ENCODE results near the gene ARID1A. TPM values are rescaled to one million over a fixed set of nuclear protein-coding genes. Genes with fewer than 3 reads are reported as not detected.

ARID1A gene
- total RNA-seq, 1 donor from 2014 or later = 117 TPM

DNA sequence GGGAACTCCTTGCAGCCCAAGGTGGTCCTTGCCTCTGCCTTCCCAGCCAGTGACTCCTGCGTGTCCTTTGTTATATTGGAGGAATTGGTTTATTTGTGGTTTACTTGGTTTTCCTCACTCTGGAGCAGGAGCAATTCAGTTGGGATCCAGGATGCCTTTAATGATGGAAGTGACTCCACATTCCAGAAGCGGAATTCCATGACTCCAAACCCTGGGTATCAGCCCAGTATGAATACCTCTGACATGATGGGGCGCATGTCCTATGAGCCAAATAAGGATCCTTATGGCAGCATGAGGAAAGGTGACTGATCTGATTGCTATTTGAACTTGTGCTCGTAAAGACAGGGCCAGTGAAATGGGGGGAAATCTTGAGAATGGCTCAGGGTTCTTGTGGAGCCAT lies 76.9 kb downstream of the ARID1A start:
- peaks cover 21% of the 10 kb centered on the region for H3K4me1 Mint-ChIP-seq
- peaks cover 84% of the 10 kb centered on the region for H3K36me3 Mint-ChIP-seq (ENCODE audit: low read depth)
- intact Hi-C loops (cut with micrococcal nuclease) = loop anchor here (2.0 kb wide), 1 partner anchor 14 kb away; the partner anchor contains the start of gene PIGV
- no peak overlapping the region for H3K4me3 Mint-ChIP-seq
- H3K27me3 Mint-ChIP-seq = no peaks in the 10 kb centered on the region
- H3K27ac Mint-ChIP-seq = no peak overlapping the region
- no peak for DNase-seq
- no peaks in the 10 kb centered on the region for H3K9me3 Mint-ChIP-seq

- H3K4me3 Mint-ChIP-seq = no peak overlapping the region
Measured at GRCh38 chr1:26774462-26774861, 78.6 kb downstream of the ARID1A start.

DNA sequence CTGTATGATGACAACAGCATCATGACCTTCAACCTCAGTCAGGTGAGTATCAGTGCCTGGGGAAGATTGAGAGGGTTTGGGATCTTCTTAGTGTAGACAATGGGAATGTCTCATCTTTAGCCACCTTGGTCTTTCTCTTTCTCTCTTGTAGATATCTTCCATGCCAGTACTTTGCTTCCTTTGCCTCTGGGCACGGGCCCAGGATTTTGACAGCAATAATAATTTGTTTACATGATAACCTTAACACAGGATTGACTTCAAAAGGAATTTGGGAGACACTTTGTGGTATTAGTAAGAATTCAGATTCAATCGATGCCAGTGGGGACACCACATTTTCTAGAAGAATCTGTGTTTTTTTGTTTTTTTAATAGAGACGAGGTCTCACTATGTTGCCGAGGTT lies 79.9 kb downstream of the ARID1A start:
- Mint-ChIP-seq H3K27ac (peak overlapping the region; percentile 20), H3K36me3 (ENCODE audit: low read depth) (peaks cover 80% of the 10 kb centered on the region), H3K4me3 (no peak overlapping the region), H3K4me1 (peaks cover 18% of the 10 kb centered on the region), H3K27me3 (no peaks in the 10 kb centered on the region), H3K9me3 (no peaks in the 10 kb centered on the region)
- intact Hi-C loops (cut with micrococcal nuclease) = no loop called here
- DNase-seq = no peak

More at GRCh38 chr1:26774462-26774861, 78.6 kb downstream of the ARID1A start:
- no peak overlapping the region for H3K27ac Mint-ChIP-seq
- no peaks in the 10 kb centered on the region for H3K27me3 Mint-ChIP-seq
- no peaks in the 10 kb centered on the region for H3K9me3 Mint-ChIP-seq
- intact Hi-C loops (cut with micrococcal nuclease) = no loop called here
- DNase-seq = no peak
- H3K36me3 Mint-ChIP-seq (ENCODE audit: low read depth) = peaks cover 82% of the 10 kb centered on the region
- H3K4me1 Mint-ChIP-seq = peaks cover 20% of the 10 kb centered on the region

- H3K4me3 Mint-ChIP-seq = no peak overlapping the region
- peak overlapping the region; percentile 56 for H3K27ac Mint-ChIP-seq
- intact Hi-C loops (cut with micrococcal nuclease) = no loop called here
- no peaks in the 10 kb centered on the region for H3K27me3 Mint-ChIP-seq
- no peaks in the 10 kb centered on the region for H3K9me3 Mint-ChIP-seq
- peaks cover 19% of the 10 kb centered on the region for H3K4me1 Mint-ChIP-seq
- peaks cover 77% of the 10 kb centered on the region for H3K36me3 Mint-ChIP-seq (ENCODE audit: low read depth)
- no peak for DNase-seq
Measured at GRCh38 chr1:26779098-26779668, 83.4 kb downstream of the ARID1A start.

GRCh38 chr1:26780344-26780957 lies 84.6 kb downstream of the ARID1A start:
- Mint-ChIP-seq H3K9me3 (no peaks in the 10 kb centered on the region), H3K4me3 (no peak overlapping the region), H3K36me3 (ENCODE audit: low read depth) (peaks cover 65% of the 10 kb centered on the region), H3K4me1 (peaks cover 27% of the 10 kb centered on the region), H3K27me3 (no peaks in the 10 kb centered on the region), H3K27ac (no peak overlapping the region)
- intact Hi-C loops (cut with micrococcal nuclease) = no loop called here
- no peak for DNase-seq

DNA sequence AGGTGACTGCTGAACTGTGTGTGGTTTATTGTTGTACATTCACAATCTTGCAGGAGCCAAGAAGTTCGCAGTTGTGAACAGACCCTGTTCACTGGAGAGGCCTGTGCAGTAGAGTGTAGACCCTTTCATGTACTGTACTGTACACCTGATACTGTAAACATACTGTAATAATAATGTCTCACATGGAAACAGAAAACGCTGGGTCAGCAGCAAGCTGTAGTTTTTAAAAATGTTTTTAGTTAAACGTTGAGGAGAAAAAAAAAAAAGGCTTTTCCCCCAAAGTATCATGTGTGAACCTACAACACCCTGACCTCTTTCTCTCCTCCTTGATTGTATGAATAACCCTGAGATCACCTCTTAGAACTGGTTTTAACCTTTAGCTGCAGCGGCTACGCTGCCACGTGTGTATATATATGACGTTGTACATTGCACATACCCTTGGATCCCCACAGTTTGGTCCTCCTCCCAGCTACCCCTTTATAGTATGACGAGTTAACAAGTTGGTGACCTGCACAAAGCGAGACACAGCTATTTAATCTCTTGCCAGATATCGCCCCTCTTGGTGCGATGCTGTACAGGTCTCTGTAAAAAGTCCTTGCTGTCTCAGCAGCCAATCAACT lies 85.5 kb downstream of the ARID1A start:
- Mint-ChIP-seq H3K36me3 (ENCODE audit: low read depth) (peaks cover 60% of the 10 kb centered on the region), H3K4me3 (no peak overlapping the region), H3K9me3 (no peaks in the 10 kb centered on the region), H3K27ac (no peak overlapping the region), H3K4me1 (peaks cover 35% of the 10 kb centered on the region), H3K27me3 (no peaks in the 10 kb centered on the region)
- no peak for DNase-seq
- intact Hi-C loops (cut with micrococcal nuclease) = no loop called here

GRCh38 chr1:26782521-26783212 lies 86.9 kb downstream of the ARID1A start:
- Mint-ChIP-seq H3K9me3 (no peaks in the 10 kb centered on the region), H3K27ac (no peak overlapping the region), H3K4me3 (no peak overlapping the region), H3K27me3 (no peaks in the 10 kb centered on the region), H3K36me3 (ENCODE audit: low read depth) (peaks cover 54% of the 10 kb centered on the region), H3K4me1 (peaks cover 48% of the 10 kb centered on the region)
- no peak for DNase-seq
- intact Hi-C loops (cut with micrococcal nuclease) = no loop called here

DNA sequence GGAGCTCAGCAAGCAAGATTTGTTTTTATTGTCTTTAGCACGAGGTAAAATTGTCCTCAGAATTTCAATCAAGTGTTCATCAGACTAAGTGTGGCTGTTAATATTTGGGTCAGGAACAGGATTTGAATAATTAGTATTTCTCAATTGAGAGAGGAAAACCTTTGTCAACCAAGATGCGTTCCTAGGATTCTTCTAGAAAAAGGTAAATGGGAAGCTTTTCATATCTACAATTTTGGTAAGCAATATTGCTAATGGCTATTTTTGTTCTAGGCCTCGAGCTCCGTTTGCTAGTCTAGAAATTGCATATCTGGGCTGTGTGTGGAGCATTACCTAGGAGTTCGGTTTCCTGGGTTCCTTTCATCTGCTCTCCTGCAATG lies 87.8 kb downstream of the ARID1A start:
- intact Hi-C loops (cut with micrococcal nuclease) = no loop called here
- no peak overlapping the region for H3K27ac Mint-ChIP-seq
- no peak overlapping the region for H3K4me3 Mint-ChIP-seq
- no peaks in the 10 kb centered on the region for H3K9me3 Mint-ChIP-seq
- H3K4me1 Mint-ChIP-seq = peaks cover 45% of the 10 kb centered on the region
- peaks cover 46% of the 10 kb centered on the region for H3K36me3 Mint-ChIP-seq (ENCODE audit: low read depth)
- no peaks in the 10 kb centered on the region for H3K27me3 Mint-ChIP-seq
- no peak for DNase-seq

GRCh38 chr1:26784023-26784871 lies 88.4 kb downstream of the ARID1A start:
- no peak overlapping the region for H3K27ac Mint-ChIP-seq
- H3K4me1 Mint-ChIP-seq = peaks cover 47% of the 10 kb centered on the region
- no peaks in the 10 kb centered on the region for H3K27me3 Mint-ChIP-seq
- no peaks in the 10 kb centered on the region for H3K9me3 Mint-ChIP-seq
- H3K36me3 Mint-ChIP-seq (ENCODE audit: low read depth) = peaks cover 40% of the 10 kb centered on the region
- intact Hi-C loops (cut with micrococcal nuclease) = no loop called here
- DNase-seq = no peak
- no peak overlapping the region for H3K4me3 Mint-ChIP-seq

DNA sequence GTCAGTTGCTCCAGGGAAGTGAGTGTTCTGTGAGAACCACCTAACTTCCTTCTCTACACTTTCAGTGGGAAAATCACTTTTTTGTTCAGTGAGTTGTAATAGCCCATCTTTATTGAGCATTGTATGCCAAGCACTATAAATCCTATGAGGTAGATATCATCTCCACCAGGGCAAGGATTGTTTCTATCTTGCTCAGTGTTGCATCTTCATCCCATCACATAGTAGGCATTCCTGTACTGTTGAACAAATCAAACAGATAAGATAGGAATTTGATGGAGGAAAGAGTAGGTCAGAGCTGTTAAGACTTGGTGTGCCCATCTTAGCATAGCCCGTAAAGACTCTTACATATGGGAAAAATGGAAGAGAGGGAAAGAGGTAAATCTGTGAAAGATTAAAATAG lies 89.1 kb downstream of the ARID1A start:
- peaks cover 53% of the 10 kb centered on the region for H3K4me1 Mint-ChIP-seq
- H3K4me3 Mint-ChIP-seq = no peak overlapping the region
- H3K36me3 Mint-ChIP-seq (ENCODE audit: low read depth) = peaks cover 34% of the 10 kb centered on the region
- H3K27me3 Mint-ChIP-seq = no peaks in the 10 kb centered on the region
- DNase-seq = no peak
- intact Hi-C loops (cut with micrococcal nuclease) = no loop called here
- no peak overlapping the region for H3K27ac Mint-ChIP-seq
- H3K9me3 Mint-ChIP-seq = no peaks in the 10 kb centered on the region

- peak overlapping the region; percentile 100 for H3K27ac Mint-ChIP-seq
- DNase-seq = peak; percentile 73
- no peaks in the 10 kb centered on the region for H3K27me3 Mint-ChIP-seq
- no peaks in the 10 kb centered on the region for H3K9me3 Mint-ChIP-seq
- H3K4me1 Mint-ChIP-seq = peaks cover 61% of the 10 kb centered on the region
- H3K4me3 Mint-ChIP-seq = peak overlapping the region; percentile 100
- intact Hi-C loops (cut with micrococcal nuclease) = loop anchor here (2.0 kb wide), 3 partner anchors 13 to 243 kb away; no protein-coding TSS in a partner anchor
- H3K36me3 Mint-ChIP-seq (ENCODE audit: low read depth) = peaks cover 28% of the 10 kb centered on the region
Measured at GRCh38 chr1:26785611-26786436, 90.0 kb downstream of the ARID1A start.

DNA sequence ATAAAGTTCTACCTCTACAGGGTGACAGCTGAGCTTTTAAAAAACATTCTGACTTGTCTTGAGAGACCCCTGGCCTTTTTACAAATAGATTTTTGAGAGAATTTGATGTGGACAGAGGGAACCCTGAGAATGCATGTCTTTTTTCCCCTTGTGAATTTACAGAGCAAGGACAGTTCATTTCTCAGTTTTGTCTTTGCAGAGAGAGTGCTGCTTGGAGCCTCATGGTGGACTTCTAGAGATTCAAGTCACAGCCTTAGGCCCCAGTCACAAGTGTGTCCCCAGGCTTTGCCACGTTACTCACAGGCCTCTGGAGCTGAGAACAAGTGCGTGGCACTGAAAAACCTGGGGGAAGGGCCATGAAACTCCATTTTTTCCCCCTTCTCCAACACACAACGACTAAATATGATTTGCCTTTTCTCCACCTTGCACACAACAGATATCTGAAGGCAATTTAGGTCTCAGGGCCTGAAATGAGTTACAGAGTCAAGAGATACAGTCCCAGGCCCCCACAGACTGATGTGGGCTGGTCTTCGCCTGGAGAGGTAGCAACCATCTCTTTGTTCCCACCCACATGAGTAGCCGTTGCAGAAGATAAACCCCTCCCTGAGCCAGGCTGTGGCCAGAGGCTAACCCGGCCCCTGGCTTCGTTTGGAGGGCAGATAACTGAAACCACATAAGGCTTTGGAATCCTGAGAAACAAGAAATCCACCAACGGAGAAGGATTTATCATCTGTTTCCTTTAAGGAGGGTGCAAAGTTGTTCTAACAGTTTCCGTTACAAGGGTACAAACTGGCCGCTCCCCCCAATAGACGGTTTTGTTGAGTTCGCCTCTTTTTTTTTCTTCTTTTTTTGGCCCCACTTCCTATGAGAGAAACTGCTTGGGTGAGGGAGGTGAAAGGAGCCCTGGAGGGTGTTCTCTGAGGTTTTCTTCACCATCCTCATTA lies 90.9 kb downstream of the ARID1A start:
- H3K27me3 Mint-ChIP-seq = no peaks in the 10 kb centered on the region
- intact Hi-C loops (cut with micrococcal nuclease) = loop anchor here (1.0 to 2.0 kb wide), 4 partner anchors 14 to 244 kb away; no protein-coding TSS in a partner anchor
- H3K4me3 Mint-ChIP-seq = peak overlapping the region; percentile 100
- DNase-seq = peak; percentile 80
- H3K9me3 Mint-ChIP-seq = no peaks in the 10 kb centered on the region
- H3K4me1 Mint-ChIP-seq = peaks cover 67% of the 10 kb centered on the region
- peaks cover 21% of the 10 kb centered on the region for H3K36me3 Mint-ChIP-seq (ENCODE audit: low read depth)
- peak overlapping the region; percentile 100 for H3K27ac Mint-ChIP-seq

All from activated CD4-positive, alpha-beta T cell treated with anti-CD3 and anti-CD28 coated beads, Interleukin-2, amount 10 ng/mL, durations not matched to agents 24 days and 14 days (primary cell).